ENCODE measurements around the gene LAMA2.

The LAMA2 gene

DNA sequence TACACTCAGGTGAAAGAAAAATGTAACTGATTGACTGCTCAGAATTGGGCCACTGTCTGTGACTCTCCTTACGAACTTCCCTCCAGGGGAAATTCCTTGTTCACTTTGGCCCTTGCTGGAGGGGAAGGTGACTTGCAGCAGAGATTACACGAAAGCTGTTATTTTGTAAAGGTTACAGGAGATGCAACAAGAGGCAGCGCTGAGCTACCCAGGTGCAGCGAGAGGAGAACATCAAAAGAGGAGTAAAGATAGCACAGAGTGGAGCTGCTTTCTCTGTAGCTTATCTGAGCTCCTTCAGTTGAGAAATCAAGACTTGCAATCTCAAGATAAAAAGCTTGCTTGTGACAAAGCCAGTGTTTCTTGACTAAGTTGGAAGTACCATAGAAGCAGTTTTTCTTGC lies 682.4 kb downstream of the LAMA2 start:
- Histone ChIP-seq H3K27ac (no peak overlapping the region), H3K4me3 (no peak overlapping the region)
- no peak for DNase-seq (ENCODE audit: low spot score)
- TF ChIP-seq, protein P1, sequence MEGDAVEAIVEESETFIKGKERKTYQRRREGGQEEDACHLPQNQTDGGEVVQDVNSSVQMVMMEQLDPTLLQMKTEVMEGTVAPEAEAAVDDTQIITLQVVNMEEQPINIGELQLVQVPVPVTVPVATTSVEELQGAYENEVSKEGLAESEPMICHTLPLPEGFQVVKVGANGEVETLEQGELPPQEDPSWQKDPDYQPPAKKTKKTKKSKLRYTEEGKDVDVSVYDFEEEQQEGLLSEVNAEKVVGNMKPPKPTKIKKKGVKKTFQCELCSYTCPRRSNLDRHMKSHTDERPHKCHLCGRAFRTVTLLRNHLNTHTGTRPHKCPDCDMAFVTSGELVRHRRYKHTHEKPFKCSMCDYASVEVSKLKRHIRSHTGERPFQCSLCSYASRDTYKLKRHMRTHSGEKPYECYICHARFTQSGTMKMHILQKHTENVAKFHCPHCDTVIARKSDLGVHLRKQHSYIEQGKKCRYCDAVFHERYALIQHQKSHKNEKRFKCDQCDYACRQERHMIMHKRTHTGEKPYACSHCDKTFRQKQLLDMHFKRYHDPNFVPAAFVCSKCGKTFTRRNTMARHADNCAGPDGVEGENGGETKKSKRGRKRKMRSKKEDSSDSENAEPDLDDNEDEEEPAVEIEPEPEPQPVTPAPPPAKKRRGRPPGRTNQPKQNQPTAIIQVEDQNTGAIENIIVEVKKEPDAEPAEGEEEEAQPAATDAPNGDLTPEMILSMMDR (IDR thresholded peaks at IDR 0.05), result no peak

DNA sequence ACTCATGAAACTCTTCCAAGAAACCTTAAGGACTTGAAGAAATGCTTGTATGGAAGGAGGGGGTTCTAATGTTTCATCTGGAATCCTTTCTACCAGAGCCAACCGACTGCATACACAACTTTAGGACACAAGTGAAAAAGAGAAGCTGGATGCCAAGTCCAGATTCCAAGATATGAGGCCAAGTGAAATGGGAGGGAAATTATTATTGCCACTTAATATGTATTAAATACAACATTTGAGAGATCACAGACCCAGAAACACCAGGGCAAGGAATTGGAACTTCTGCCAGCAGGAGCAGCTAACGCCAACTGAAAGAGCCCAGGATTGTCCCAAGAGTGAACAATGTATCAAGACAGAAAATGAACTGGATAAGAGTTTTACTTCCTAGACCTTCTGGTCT lies 682.9 kb downstream of the LAMA2 start:
- Histone ChIP-seq H3K4me3 (no peak overlapping the region), H3K27ac (no peak overlapping the region)
- DNase-seq (ENCODE audit: low spot score), result no peak
- TF ChIP-seq, protein P1 (IDR thresholded peaks at IDR 0.05), result no peak

All from coronary artery (tissue), 2 donors.